Osteoblast (primary cell): ENCODE results near the gene PTPN2. TPM values are rescaled to one million over a fixed set of nuclear protein-coding genes. Genes with fewer than 3 reads are reported as not detected.

Experiments
- DNase-seq: peaks from one replicate; pipeline ENCODE4 v3.0.0; 2011; ENCODE audit warnings: low spot score, mixed read lengths; ENCODE audit not compliant: insufficient read length; ENCODE audit errors: missing footprints
- H2AFZ ChIP-seq: 2 replicates; pipeline ENCODE4 v1.6.0; 2011; ENCODE audit warnings: mild to moderate bottlenecking, low read length
- H3K27ac ChIP-seq: 2 replicates; pipeline ENCODE4 v1.5.1; 2011; ENCODE audit warnings: mild to moderate bottlenecking, low read depth, low read length, moderate library complexity
- H3K27me3 ChIP-seq: 2 replicates; pipeline ENCODE4 v1.6.0; 2012; ENCODE audit warnings: mild to moderate bottlenecking, control low read depth, inconsistent platforms, low read length, moderate library complexity; ENCODE audit not compliant: insufficient read depth
- H3K36me3 ChIP-seq: 2 replicates; pipeline ENCODE4 v1.5.1; 2011; ENCODE audit warnings: mild to moderate bottlenecking, low read length, control low read depth, moderate library complexity; ENCODE audit not compliant: insufficient read depth
- H3K4me1 ChIP-seq: 2 replicates; pipeline ENCODE4 v1.5.1; 2011; ENCODE audit warnings: mild to moderate bottlenecking, low read length, control low read depth, moderate library complexity; ENCODE audit not compliant: insufficient read depth
- H3K4me2 ChIP-seq: 2 replicates; pipeline ENCODE4 v1.6.0; 2011; ENCODE audit warnings: mild to moderate bottlenecking, low read length; ENCODE audit not compliant: insufficient read depth
- H3K4me3 ChIP-seq: fragments of 200-600 bp; sonication (generic); 3 replicates; pipeline ENCODE4 v1.5.1; 2012; ENCODE audit warnings: mild to moderate bottlenecking, low read length, inconsistent platforms; ENCODE audit not compliant: insufficient read depth
- H3K79me2 ChIP-seq: 2 replicates; pipeline ENCODE4 v1.6.0; 2012; ENCODE audit warnings: mild to moderate bottlenecking, low read length, control low read depth, inconsistent platforms; ENCODE audit not compliant: insufficient read depth
- H3K9me3 ChIP-seq: 2 replicates; pipeline ENCODE4 v1.5.1; 2011; ENCODE audit warnings: low read depth, low read length, control low read depth
- H4K20me1 ChIP-seq: 2 replicates; pipeline ENCODE4 v1.6.0; 2012; ENCODE audit warnings: mild to moderate bottlenecking, low read length, control low read depth; ENCODE audit not compliant: insufficient read depth
- CTCF ChIP-seq: IDR thresholded peaks from 2 replicates; pipeline ENCODE4 v1.5.1; 2011; ENCODE audit warnings: mild to moderate bottlenecking, low read depth, low read length, moderate library complexity; ENCODE audit errors: extremely low read depth
- total RNA-seq: library from RNA; depleted of rRNA; stranded (reverse); fragments of >200 nt; gene quantifications from 2 replicates; pipeline ENCODE4 v1.2.3, GENCODE V29; 2012

Gene PTPN2
- total RNA-seq, 1 donor: 37.6 TPM

DNA sequence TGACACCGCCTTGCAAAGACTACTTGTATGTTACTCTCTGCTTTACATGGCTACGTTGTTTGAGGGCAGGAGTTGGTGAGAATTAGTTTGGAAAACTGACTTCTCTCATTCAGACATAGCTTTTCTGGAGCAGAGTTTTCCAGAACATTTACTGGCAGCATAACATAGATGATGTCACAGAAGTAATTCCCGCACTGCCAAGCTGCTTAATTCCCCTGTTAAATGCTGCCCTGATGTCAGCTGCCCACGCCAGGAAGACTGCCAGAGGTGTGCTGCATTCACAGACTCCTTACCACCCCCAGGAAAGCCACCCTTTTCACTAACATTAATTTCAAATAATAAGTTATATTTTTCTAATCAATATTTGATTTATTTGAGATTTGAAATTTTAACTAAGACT is 24.7 kb upstream of the PTPN2 start:
- H4K20me1 ChIP-seq: no peaks in the 10 kb centered on the region
- H3K27me3 ChIP-seq: no peaks in the 10 kb centered on the region
- no peaks in the 10 kb centered on the region for H3K9me3 ChIP-seq
- DNase-seq: peak; percentile 83
- peaks cover 24% of the 10 kb centered on the region for H3K4me1 ChIP-seq
- H3K27ac ChIP-seq: peak overlapping the region; percentile 3
- no peak overlapping the region for H3K4me3 ChIP-seq
- H3K79me2 ChIP-seq: no peaks in the 10 kb centered on the region
- peak overlapping the region; percentile 70 for H3K4me2 ChIP-seq
- no peak for TF ChIP-seq CTCF
- H2AFZ ChIP-seq: no peak overlapping the region
- no peaks in the 10 kb centered on the region for H3K36me3 ChIP-seq

- H3K4me3 ChIP-seq: peak overlapping the region; percentile 54
- no peaks in the 10 kb centered on the region for H3K27me3 ChIP-seq
- TF ChIP-seq CTCF: no peak
- H3K79me2 ChIP-seq: no peaks in the 10 kb centered on the region
- H3K36me3 ChIP-seq: no peaks in the 10 kb centered on the region
- H3K4me2 ChIP-seq: peak overlapping the region; percentile 70
- H3K27ac ChIP-seq: peak overlapping the region; percentile 79
- H3K4me1 ChIP-seq: peaks cover 24% of the 10 kb centered on the region
- peak; percentile 93 for DNase-seq
- H4K20me1 ChIP-seq: no peaks in the 10 kb centered on the region
- peak overlapping the region; percentile 20 for H2AFZ ChIP-seq
- H3K9me3 ChIP-seq: no peaks in the 10 kb centered on the region
These were observed 23.4 kb upstream of the PTPN2 start for GRCh38 chr18:12907258-12907925.

DNA sequence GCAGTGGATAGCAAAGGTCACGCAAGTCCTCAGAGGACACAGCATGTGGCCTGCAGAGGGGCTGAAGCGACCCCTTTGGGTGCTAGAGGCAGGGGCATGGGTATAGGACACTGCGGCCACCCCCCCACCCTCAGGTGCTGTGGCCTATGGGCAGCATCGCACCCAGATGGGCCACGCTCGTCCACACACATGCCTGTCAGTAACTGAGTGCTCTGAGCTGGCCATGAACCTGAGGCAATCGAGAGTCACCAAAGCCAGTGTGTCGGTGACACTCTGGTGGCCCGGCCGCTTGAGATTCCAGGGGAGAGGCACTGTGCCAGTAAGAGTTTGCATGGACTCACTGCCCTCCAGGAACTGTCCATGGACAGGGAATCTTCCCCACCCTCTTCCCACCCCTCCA is 22.7 kb upstream of the PTPN2 start:
- Histone ChIP-seq H3K4me3 (peak overlapping the region; percentile 54), H3K36me3 (no peaks in the 10 kb centered on the region), H2AFZ (peak overlapping the region; percentile 20), H3K4me2 (peak overlapping the region; percentile 70), H3K79me2 (no peaks in the 10 kb centered on the region), H4K20me1 (no peaks in the 10 kb centered on the region), H3K27ac (peak overlapping the region; percentile 79), H3K4me1 (peaks cover 24% of the 10 kb centered on the region), H3K9me3 (no peaks in the 10 kb centered on the region), H3K27me3 (no peaks in the 10 kb centered on the region)
- peak; percentile 46 for DNase-seq
- TF ChIP-seq CTCF: no peak

- H3K9me3 ChIP-seq: no peaks in the 10 kb centered on the region
- no peaks in the 10 kb centered on the region for H4K20me1 ChIP-seq
- H3K27me3 ChIP-seq: no peaks in the 10 kb centered on the region
- peak; percentile 18 for DNase-seq
- H3K4me3 ChIP-seq: no peak overlapping the region
- no peak overlapping the region for H2AFZ ChIP-seq
- TF ChIP-seq CTCF: no peak
- no peaks in the 10 kb centered on the region for H3K79me2 ChIP-seq
- H3K36me3 ChIP-seq: no peaks in the 10 kb centered on the region
- peaks cover 24% of the 10 kb centered on the region for H3K4me1 ChIP-seq
- no peak overlapping the region for H3K27ac ChIP-seq
- H3K4me2 ChIP-seq: no peak overlapping the region
These were observed 22.1 kb upstream of the PTPN2 start for GRCh38 chr18:12906119-12906518.
